ENCODE measurements around the gene CLNK.
A peak's percentile ranks its signal among the peaks of the same experiment; 100 is the strongest.

Gene CLNK

GRCh38 chr4:10456595-10457254 is 227.8 kb downstream of the CLNK start:
- DNase-seq (ENCODE audit: low read depth in 3 of 3): peak in 2 of 3 experiments; percentile 22 to 59

GRCh38 chr4:10456260-10456594 is 228.3 kb downstream of the CLNK start:
- no peak for DNase-seq (ENCODE audit: low read depth in 3 of 3)

DNA sequence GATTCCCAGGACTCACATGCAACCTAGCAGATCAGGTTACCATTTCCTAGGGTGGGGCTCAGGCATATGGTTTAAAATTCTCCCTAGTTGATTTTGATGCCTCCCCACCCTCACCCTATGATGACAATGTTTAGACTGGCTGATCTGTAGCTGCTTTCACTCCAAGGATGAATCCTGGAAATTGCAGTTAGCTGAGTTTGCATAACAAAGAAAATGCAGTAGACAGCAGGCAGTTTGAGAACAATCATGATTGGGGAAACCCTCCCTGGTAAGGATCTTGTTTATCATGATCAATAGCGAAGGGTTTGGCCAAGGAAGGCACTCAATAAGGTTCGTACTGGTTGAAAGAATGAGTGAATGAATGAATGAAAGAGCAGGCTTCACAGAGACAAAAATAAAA is 229.4 kb downstream of the CLNK start:
- DNase-seq (ENCODE audit: low read depth in 3 of 3): no peak

DNA sequence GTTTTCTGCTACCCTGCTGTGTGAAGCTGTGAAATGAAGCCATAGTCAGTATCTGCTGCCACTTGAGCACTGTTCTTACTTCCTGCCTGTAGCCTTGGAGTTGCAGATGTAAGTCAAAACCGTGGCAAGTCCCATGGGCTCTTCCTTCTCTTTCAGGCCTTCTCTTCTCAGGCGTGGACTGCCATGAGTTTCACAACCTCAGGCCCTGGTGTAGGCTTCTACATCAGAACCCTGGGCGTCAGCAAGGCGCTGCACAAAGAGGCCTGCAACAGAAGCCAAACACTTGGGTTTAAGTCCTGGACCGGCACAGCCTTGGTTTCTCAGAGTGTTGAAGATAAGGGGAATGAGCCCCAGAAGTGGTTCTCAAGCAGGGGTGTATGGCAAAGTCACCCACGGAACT is 229.8 kb downstream of the CLNK start:
- DNase-seq (ENCODE audit: low read depth in 3 of 3): no peak

- no peak for DNase-seq (ENCODE audit: low read depth in 3 of 3)
Observed at GRCh38 chr4:10454121-10454520, 230.4 kb downstream of the CLNK start.

- no peak for DNase-seq (ENCODE audit: low read depth in 3 of 3)
Observed at GRCh38 chr4:10448991-10449390, 235.6 kb downstream of the CLNK start.

- no peak for DNase-seq (ENCODE audit: low read depth in 3 of 3)
Observed at GRCh38 chr4:10442976-10443375, 241.6 kb downstream of the CLNK start.

- DNase-seq (ENCODE audit: low read depth in 3 of 3): no peak
Observed at GRCh38 chr4:10441512-10441911, 243.1 kb downstream of the CLNK start.

DNA sequence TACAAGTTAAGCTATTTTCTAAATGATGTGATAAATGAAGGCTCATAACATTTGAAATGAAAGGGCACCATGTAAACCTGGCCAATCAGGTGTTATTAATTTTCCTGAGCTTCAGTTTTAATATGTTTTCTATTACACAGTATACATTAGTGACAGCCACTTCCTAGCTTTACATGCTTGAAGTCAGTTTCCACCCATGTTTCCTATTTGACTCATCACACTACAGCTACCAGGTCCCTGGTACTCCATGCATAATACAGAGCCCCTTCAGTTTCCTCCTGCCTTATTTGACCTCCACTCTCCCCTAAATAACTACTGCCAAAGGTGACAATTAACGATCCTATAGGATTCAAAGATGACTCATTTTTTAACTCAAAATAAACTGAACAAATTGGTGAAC is 245.6 kb downstream of the CLNK start:
- DNase-seq (ENCODE audit: low read depth in 3 of 3): no peak

GRCh38 chr4:10437735-10438134 is 246.8 kb downstream of the CLNK start:
- no peak for DNase-seq (ENCODE audit: low read depth in 3 of 3)
